HG02678 (cell line): ENCODE results near the gene EIF1.
"Not testable (repeated sequence)": the region's sequence is repeated elsewhere in the genome, so short reads cannot be mapped to it uniquely, and the experiment has no call there.

ENCODE experiments used
- ATAC-seq: cut with Tn5 transposase; IDR thresholded peaks from one replicate; pipeline ENCODE4 v1.9.1; 2021; ENCODE audit warnings: mild to moderate bottlenecking, moderate library complexity; ENCODE audit not compliant: unreplicated experiment

EIF1 gene

DNA sequence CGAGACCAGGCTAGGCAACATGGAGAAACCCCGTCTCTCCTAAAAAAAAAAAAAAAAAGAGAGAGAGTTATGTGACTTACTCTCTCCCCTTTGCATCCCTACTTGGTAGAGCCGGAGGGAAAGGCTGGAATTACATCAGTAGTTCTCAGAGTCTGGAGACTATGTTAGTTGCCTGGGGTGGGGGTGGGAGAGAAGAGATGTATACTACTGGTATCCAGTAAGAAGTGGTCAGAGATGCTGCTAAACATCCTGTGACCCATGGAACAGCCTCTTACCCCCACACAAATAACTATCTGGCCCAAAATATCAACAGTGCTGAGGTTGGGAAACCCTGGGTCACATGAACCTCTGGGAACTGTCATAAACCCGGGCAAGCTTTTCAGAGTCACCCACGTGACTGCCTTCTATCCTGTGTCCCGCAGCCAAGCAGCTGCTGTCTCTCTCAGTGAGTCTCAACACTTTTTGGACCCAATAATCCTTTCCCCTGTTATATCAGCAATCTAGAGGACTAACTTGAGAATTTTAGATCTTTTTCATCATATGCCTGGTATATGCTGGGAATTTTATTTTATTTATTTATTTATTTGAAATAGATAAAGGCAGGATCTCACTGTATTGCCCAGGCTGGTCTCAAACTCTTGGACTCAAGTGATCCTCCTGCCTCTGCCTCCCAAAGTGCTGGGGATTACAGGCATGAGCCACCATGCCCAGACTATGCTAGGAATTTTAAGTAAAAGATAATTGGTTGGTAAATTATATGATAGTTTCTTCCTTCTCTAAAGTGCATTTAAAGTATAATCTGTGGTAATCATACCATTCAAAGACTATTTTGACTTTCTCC lies 8.7 kb downstream of the EIF1 start:
- ATAC-seq = no peak

DNA sequence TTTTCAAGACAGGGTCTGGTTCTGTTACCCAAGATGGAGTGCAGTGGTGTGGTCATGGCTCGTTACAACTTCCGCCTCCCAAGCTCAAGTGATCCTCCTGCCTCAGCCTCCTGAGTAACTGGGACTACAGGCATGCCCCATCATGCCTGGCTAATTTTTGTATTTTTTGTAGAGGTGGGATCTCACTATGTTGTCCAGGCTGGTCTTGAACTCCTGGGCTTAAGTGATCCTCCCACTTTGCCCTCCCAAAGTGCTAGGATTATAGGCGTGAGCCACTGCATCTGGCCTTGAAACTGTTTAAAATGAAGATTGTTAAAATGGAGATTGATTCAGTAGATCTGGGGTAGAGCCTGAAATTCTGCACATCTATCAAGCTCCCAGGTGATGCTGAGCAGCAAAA lies 12.2 kb downstream of the EIF1 start:
- not testable (repeated sequence) for ATAC-seq

DNA sequence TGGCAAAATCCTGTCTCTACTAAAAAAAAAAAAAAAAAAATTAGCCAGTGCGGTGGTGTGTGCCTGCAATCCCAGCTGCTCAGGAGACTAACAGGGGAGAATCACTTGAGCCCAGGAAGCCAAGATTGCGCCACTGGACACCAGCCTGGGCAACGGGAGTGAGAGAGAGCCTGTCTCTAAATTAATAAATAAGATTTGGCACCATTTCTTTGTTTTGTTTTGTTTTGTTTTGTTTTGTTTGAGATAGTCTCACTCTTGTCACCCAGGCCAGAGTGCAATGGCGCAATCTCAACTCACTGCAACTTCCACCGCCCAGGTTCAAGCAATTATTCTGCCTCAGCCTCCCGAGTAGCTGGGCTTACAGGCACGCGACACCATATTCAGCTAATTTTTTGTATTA lies 14.0 kb downstream of the EIF1 start:
- no peak for ATAC-seq

DNA sequence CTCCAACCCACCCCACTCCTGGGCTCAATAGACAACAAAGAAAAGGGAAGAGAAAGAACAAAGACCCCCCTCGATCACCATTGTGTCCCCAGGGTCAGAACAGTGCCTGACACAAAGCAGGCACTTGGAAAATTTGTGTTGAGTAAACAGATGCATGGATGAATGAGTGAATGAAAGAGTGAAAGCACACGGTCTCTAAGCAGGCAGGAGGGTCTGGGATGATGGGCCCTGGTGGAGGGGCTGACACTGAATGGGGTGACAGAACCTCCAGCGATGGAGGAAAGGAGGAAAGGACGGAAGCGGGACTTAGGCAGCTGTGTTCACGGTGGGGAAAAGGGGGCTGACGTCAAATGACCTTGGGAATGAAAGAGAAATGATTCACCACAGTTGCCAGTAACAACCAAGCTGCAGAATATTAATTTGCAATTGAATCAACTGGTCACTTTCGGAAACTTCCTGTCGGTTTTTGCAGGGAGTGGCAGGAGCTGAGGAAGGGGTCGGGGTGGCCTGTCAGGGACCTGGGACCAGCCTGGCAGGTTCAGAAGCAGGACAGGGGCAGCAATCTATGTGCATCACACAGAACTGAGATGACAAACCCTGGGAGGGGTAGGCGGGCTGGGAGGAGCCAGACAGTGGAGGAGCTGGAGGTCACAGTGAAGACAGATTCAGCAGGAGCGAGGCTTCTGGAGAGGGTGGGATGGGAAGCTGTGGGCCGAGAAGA lies 16.7 kb downstream of the EIF1 start:
- no peak for ATAC-seq

GRCh38 chr17:41707803-41708669 lies 19.4 kb downstream of the EIF1 start:
- no peak for ATAC-seq

GRCh38 chr17:41710472-41711090 lies 21.9 kb downstream of the EIF1 start:
- ATAC-seq = no peak

- ATAC-seq = no peak
These were observed 23.1 kb downstream of the EIF1 start, which contains the start of gene GAST for GRCh38 chr17:41711669-41712400. GAST (plus strand) TSS chr17:41712331; CDS start chr17:41715437, 3,106 bp downstream.

GRCh38 chr17:41717408-41718286 lies 29.0 kb downstream of the EIF1 start:
- no peak for ATAC-seq

DNA sequence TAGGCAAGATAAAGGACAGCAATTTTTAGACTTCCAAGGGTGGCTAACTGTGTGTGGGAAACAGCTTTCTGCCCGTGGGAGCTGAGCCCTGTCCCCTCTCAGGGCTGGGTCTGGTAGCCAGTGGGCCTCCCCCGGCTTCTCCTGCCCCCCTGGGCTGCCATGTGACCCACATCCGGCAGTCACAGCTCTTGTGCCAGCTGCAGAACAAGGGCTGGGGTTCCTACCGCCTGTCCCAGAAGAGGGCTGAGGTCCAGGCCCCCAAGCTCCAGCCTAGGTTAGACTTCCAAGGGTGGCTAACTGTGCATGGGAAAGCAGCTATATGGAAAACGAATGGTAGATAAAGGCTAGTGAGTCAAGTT lies 29.6 kb downstream of the EIF1 start:
- ATAC-seq = no peak

DNA sequence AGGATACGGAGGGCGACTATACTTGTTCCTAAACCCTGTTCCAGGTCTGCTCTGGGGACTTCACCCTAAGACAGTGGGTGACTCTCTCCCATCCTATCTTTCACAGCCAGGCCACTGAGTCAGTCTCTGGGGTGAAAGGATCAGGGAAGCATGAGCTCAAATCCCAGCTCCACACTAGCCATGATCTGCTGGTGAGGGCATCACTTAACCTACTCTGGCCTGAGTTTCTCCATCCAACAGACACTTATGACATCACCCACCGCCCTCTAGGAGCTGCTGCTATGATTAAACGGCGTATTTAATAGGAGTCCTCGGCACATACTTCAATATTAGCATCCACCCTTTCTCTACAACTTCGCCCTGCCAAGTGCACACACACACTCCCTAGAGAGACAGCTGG lies 33.5 kb downstream of the EIF1 start:
- ATAC-seq = no peak

DNA sequence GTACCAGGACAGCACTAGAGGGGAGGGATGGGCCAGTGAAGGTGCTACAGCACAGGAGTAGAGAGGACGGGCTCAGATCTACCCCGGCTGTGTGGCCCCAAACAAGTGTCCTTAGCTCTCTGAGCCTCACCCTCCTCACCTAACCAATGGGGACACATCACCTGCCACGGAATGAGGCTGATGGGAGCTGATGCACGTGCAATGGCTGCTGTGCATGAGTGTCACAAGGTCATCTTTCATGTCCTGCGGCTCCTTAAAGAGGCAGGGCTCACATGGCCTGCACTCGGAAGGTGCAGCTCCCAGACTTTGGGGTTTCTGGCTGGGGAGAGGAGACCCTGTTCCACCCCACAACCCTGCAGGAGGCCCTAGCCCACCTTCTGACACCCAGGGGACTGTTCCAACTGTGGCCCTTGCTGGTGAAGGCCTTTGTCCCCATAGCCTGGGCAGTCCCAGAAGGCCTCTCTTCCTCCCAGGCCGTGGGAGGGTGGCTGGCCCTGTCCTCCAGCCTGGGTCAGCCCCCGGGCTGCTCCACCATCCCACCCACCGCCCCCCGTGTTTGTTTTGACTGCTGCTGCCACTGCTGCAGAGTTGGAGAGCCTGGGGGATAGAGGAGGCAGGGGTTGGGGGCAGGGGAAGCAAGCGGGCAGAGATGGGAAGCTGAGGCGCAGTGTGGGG lies 35.3 kb downstream of the EIF1 start:
- ATAC-seq = no peak

- ATAC-seq = no peak
These were observed 35.9 kb downstream of the EIF1 start for GRCh38 chr17:41724476-41725050.

- no peak for ATAC-seq
These were observed 36.4 kb downstream of the EIF1 start for GRCh38 chr17:41725134-41725533.

DNA sequence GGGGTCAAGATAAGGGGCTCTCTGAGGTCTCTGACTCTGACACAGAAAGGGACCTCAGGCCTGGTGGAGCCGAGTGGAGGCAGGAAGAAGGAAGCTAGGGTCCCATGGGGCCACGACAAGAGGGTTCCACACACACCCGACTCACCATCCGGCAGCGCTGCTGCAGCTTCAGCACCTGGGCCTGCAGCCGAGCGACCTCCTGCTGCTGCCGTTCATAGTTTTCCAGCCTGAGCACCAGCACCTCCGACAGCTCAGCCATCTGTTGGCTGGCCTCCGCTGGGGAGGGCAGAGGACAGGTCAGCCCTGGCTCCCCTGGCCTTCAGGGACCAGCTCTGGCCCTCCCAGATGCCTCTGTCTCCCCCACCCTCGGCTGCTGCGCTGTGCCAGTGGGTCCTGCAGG lies 39.4 kb downstream of the EIF1 start:
- no peak for ATAC-seq

DNA sequence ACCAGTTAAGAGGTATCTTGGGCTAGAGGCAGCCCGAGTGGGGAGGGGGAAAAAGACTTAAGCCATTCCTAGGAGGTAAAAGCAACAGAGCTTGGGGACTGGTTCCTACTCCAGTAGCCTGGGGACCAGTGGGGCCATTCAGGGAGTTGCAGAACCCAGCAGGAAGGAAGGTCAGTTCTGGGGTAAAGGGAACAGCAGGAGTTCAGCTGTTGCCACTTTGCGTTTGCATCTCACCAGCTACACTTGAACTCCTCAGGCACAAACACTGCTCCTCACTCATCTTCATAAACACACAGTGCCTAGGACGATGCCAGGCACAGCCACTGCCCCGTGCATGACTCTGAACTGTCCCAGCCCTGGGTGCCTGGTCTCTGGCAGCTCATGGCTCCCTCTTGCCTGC lies 41.8 kb downstream of the EIF1 start:
- ATAC-seq = no peak

GRCh38 chr17:41731836-41732235 lies 43.2 kb downstream of the EIF1 start:
- no peak for ATAC-seq

DNA sequence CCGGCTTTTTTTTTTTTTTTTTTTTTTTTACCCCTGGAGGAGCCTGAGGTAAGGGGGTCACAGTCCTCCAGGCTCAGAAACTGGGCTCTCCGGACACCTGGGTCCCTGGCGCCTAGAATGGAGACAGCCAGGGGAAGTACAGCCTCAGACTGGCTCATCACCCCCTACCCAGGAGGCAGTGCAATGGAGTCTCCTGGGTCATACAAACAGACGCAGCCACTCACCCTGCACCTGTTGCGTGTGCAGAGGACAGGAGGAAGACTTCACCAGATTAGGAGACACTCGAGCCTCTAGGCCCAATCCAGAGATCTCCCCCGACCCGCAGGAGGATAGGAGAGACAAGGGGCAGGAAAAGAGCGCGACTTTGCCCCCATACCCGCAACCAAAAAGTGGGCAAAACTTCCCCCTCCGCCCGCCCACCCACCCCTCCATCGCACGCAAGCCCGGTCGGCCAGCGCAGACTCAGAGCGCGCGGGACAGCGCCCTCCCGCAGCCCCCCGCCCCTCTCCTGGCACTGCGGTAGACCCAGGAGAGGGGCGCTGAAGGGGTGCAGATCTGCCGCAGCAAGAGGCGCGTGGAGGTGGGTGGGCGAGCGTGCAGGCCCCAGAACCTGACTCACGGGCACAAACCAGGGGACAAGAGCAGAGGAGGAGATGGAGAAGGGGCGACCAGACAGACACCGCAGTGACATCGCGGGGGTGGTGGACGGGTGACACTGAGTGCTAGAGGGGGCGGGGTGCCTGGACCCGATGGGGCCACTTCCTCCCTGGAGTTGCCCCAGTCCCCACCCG lies 44.9 kb downstream of the EIF1 start:
- ATAC-seq = no peak
